Activated CD4-positive, alpha-beta memory T cell treated with anti-CD3 and anti-CD28 coated beads for 36 hours (primary cell): ENCODE measurements around the gene GPLD1. TPM values are rescaled to one million over a fixed set of nuclear protein-coding genes. Genes with fewer than 3 reads are reported as not detected.

ENCODE experiments used
- CTCF ChIA-PET: fragments of 350-600 bp; sonication (Branson Sonifier 250); formaldehyde crosslinking; loops from one replicate; lab custom pipeline; 2021; ENCODE audit warnings: antibody characterized with exemption, inconsistent platforms; lab: Charles Lee
- POLR2A ChIA-PET: fragments of 350-600 bp; sonication (Branson Sonifier 250); formaldehyde crosslinking; loops from one replicate; lab custom pipeline; 2021; ENCODE audit warnings: antibody characterized with exemption; lab: Charles Lee
- DNase-seq: peaks from one replicate; pipeline ENCODE4 v3.0.0-alpha.2; 2020
- H3K27ac Mint-ChIP-seq: one replicate; pipeline ENCODE4 v1.8.0; 2021; ENCODE audit warnings: mixed read lengths
- H3K27me3 Mint-ChIP-seq: one replicate; pipeline ENCODE4 v1.8.0; 2021; ENCODE audit warnings: mixed read lengths
- H3K36me3 Mint-ChIP-seq: one replicate; pipeline ENCODE4 v1.8.0; 2021; ENCODE audit warnings: mixed read lengths
- H3K4me1 Mint-ChIP-seq: one replicate; pipeline ENCODE4 v1.8.0; 2021; ENCODE audit warnings: low read depth, mixed read lengths
- H3K4me3 Mint-ChIP-seq: one replicate; pipeline ENCODE4 v1.8.0; 2021; ENCODE audit warnings: mild to moderate bottlenecking, mixed read lengths
- H3K9me3 Mint-ChIP-seq: one replicate; pipeline ENCODE4 v1.8.0; 2021; ENCODE audit warnings: mixed read lengths
- intact Hi-C: fragments of 100-400 bp; cut with micrococcal nuclease; formaldehyde crosslinking; loops from one replicate; pipeline ENCODE4 v1.15.1; 2023
- total RNA-seq, 2 experiments: library from RNA; stranded (reverse); gene quantifications; one replicate each; pipeline ENCODE4 v1.2.3, GENCODE V29; 2021

The GPLD1 gene, protein sequence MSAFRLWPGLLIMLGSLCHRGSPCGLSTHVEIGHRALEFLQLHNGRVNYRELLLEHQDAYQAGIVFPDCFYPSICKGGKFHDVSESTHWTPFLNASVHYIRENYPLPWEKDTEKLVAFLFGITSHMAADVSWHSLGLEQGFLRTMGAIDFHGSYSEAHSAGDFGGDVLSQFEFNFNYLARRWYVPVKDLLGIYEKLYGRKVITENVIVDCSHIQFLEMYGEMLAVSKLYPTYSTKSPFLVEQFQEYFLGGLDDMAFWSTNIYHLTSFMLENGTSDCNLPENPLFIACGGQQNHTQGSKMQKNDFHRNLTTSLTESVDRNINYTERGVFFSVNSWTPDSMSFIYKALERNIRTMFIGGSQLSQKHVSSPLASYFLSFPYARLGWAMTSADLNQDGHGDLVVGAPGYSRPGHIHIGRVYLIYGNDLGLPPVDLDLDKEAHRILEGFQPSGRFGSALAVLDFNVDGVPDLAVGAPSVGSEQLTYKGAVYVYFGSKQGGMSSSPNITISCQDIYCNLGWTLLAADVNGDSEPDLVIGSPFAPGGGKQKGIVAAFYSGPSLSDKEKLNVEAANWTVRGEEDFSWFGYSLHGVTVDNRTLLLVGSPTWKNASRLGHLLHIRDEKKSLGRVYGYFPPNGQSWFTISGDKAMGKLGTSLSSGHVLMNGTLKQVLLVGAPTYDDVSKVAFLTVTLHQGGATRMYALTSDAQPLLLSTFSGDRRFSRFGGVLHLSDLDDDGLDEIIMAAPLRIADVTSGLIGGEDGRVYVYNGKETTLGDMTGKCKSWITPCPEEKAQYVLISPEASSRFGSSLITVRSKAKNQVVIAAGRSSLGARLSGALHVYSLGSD
- under 1 TPM; 0.19 to 0.29 TPM for total RNA-seq

DNA sequence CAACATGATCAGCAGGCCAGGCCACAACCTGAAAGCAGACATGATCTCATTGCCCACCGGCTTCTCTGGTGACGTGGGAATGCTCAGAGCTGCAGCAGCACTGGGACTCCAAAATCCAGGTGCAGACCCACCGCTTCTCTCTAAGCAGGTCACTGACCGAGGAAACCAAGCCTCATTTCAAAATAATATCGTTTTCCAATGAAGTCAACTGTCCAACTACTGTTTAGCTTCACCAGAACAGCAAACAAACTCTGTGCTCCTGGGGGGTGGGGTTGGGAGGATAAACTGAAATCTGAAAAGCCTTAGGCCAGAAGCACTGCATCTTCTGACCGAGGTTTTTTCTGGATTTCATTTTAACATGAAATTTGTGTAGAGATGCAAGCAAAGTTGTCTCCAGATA lies at the start of gene GPLD1:
Gene GPLD1 (minus strand): TSS at position 109 of the 400 bp plus-strand sequence. CDS start 67 bp downstream, at position 42.
- ChIA-PET CTCF (no interaction called here), POLR2A (no interaction called here)
- no peaks in the 10 kb centered on the region for H3K27me3 Mint-ChIP-seq
- intact Hi-C loops: no loop called here
- H3K36me3 Mint-ChIP-seq: no peaks in the 10 kb centered on the region
- H3K9me3 Mint-ChIP-seq: no peaks in the 10 kb centered on the region
- peaks cover 10% of the 10 kb centered on the region for H3K4me1 Mint-ChIP-seq
- H3K27ac Mint-ChIP-seq: no peak within 1 kb of the TSS
- H3K4me3 Mint-ChIP-seq: no peak within 1 kb of the TSS
- no peak for DNase-seq

DNA sequence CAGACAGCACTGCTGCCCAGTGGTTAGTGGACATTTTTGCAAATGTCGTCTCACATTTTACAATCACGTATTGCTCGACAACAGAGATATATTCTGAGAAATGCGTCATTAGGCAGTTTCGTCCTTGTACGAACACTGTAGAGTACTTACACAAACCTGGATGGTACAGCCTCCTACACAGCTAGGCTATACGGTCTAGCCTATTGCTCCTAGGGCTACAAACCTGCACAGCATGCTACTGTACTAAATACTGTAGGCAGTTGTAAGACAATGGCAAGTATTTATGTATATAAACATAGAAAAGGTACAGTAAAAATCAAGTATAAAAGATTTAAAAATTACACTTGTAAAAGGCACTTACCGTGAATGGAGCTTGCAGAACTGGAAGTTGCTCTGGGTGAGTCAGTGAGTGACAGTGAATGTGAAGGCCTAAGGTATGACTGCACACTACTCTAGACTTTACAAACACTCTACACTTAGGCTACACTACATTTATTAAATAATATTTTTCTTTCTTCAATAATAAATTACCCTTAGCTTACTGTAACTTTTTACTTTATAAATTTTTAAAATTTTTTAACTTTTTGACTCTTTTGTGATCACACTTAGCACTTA lies 48.5 kb upstream of the GPLD1 start:
- Mint-ChIP-seq H3K4me1 (no peaks in the 10 kb centered on the region), H3K9me3 (no peaks in the 10 kb centered on the region), H3K27me3 (no peaks in the 10 kb centered on the region), H3K36me3 (peaks cover 7% of the 10 kb centered on the region), H3K27ac (no peak overlapping the region), H3K4me3 (no peak overlapping the region)
- POLR2A ChIA-PET: no interaction called here
- intact Hi-C loops: no loop called here
- DNase-seq: no peak
- CTCF ChIA-PET: interaction anchor here (1.5 to 1.9 kb wide), 2 partner anchors 9 to 15 kb away, joined by 4 to 6 read pairs; no protein-coding TSS in a partner anchor

DNA sequence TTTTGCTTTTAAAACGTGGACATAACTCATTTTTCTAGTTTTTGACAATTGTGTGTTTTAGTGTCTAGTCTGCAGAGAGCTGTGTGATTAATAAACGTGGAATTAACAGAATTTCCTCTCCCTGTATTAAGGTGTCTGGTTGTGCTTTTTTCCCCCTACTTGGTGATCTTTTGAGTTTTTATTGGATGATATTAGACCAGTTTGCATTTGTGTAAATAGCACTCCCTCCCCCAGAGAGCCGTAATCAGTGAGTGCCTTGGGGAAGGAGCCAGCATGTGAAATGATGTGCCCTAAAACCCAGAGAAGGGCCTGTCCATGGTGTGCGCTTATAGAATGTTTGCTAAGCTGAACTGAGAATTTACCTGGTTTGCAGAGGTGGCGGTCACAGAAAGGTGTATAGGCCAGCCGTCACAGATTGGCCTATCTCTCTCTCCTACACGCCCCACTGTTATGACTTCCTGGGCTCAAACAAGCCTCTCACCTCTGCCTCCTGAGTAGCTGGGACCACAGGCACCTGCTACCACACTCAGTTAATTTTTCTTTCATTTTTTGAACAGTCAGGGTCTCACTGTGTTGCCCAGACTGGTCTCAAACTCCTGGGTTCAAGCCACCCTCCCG lies 47.8 kb upstream of the GPLD1 start:
- Mint-ChIP-seq H3K9me3 (no peaks in the 10 kb centered on the region), H3K36me3 (peaks cover 7% of the 10 kb centered on the region), H3K27me3 (no peaks in the 10 kb centered on the region)

DNA sequence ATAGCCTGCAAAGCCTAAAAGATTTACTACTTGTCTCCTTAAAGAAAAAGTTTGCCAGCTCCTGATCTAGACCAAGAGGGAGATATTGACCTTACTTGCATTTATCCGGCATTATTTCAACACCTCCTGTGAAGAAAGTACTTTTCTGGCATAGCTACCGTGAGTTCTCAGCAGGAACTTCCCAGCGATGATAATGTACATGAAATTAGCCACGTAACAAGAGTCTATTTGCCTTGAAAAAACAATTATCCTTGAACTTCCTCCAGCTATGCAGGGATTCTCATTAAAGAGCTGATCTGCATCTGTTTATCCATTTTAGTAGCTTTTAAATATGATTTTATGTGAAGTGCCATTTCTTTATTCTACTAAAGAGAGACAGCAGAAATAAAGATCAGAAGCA lies 47.1 kb upstream of the GPLD1 start:
- DNase-seq: no peak
- no peaks in the 10 kb centered on the region for H3K4me1 Mint-ChIP-seq
- H3K36me3 Mint-ChIP-seq: peaks cover 9% of the 10 kb centered on the region
- no peaks in the 10 kb centered on the region for H3K9me3 Mint-ChIP-seq
- no peak overlapping the region for H3K4me3 Mint-ChIP-seq
- no peak overlapping the region for H3K27ac Mint-ChIP-seq
- CTCF ChIA-PET: interaction anchor here (1.0 to 1.7 kb wide), 3 partner anchors 15 to 41 kb away, joined by 3 to 5 read pairs (median 3); partner anchors contain the start of gene ALDH5A1
- POLR2A ChIA-PET: no interaction called here
- no peaks in the 10 kb centered on the region for H3K27me3 Mint-ChIP-seq
- intact Hi-C loops: no loop called here

More for the DNA sequence above, 47.8 kb upstream of the GPLD1 start:
- H3K27ac Mint-ChIP-seq: no peak overlapping the region
- intact Hi-C loops: no loop called here
- no peaks in the 10 kb centered on the region for H3K4me1 Mint-ChIP-seq
- ChIA-PET CTCF (interaction anchor here (0.7 to 1.9 kb wide), 5 partner anchors 10 to 42 kb away, joined by 3 to 6 read pairs (median 4); partner anchors contain the start of gene ALDH5A1), POLR2A (no interaction called here)
- no peak for DNase-seq
- no peak overlapping the region for H3K4me3 Mint-ChIP-seq

- no peak for DNase-seq
- POLR2A ChIA-PET: no interaction called here
- Mint-ChIP-seq H3K27ac (no peak overlapping the region), H3K9me3 (no peaks in the 10 kb centered on the region), H3K27me3 (no peaks in the 10 kb centered on the region), H3K4me1 (no peaks in the 10 kb centered on the region), H3K36me3 (peaks cover 13% of the 10 kb centered on the region), H3K4me3 (no peak overlapping the region)
- CTCF ChIA-PET: interaction anchor here (1.0 to 1.7 kb wide), 2 partner anchors 14 to 41 kb away, joined by 3 to 5 read pairs; no protein-coding TSS in a partner anchor
- intact Hi-C loops: no loop called here
These were observed 45.8 kb upstream of the GPLD1 start for GRCh38 chr6:24535210-24535609.

- intact Hi-C loops: no loop called here
- no peak overlapping the region for H3K27ac Mint-ChIP-seq
- H3K9me3 Mint-ChIP-seq: no peaks in the 10 kb centered on the region
- H3K4me3 Mint-ChIP-seq: no peak overlapping the region
- DNase-seq: no peak
- peaks cover 16% of the 10 kb centered on the region for H3K36me3 Mint-ChIP-seq
- H3K4me1 Mint-ChIP-seq: no peaks in the 10 kb centered on the region
- CTCF ChIA-PET: no interaction called here
- POLR2A ChIA-PET: no interaction called here
- H3K27me3 Mint-ChIP-seq: no peaks in the 10 kb centered on the region
These were observed 45.0 kb upstream of the GPLD1 start for GRCh38 chr6:24534329-24534728.

GRCh38 chr6:24529985-24530384 lies 40.6 kb upstream of the GPLD1 start:
- no peaks in the 10 kb centered on the region for H3K27me3 Mint-ChIP-seq

DNA sequence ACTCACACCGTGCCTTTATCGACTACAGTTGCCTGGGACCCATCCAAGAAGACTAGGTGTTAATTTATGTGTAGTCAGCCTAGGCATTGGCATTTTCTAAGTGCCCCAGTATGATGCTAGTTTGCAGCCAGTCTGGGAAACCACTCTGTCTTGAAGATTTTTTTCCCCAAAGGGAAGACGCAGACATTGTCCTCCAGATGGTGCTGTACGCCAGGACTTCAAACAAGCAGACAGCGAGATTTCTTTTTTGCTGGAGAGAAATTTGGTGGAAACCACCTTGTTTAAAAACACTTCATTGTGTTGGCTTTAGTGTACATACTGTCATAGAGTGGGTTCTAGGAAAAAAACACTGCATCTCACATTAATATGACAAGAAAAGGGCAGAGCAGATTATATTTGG lies 35.4 kb upstream of the GPLD1 start:
- peaks cover 2% of the 10 kb centered on the region for H3K36me3 Mint-ChIP-seq
- peak; percentile 13 for DNase-seq
- H3K27me3 Mint-ChIP-seq: no peaks in the 10 kb centered on the region
- intact Hi-C loops: no loop called here
- peaks cover 3% of the 10 kb centered on the region for H3K4me1 Mint-ChIP-seq
- H3K27ac Mint-ChIP-seq: no peak overlapping the region
- ChIA-PET POLR2A (no interaction called here), CTCF (interaction anchor here (1.1 kb wide), 1 partner anchor 56 kb away, joined by 3 read pairs; no protein-coding TSS in a partner anchor)
- no peak overlapping the region for H3K4me3 Mint-ChIP-seq
- H3K9me3 Mint-ChIP-seq: no peaks in the 10 kb centered on the region

More at GRCh38 chr6:24529985-24530384, 40.6 kb upstream of the GPLD1 start:
- peaks cover 3% of the 10 kb centered on the region for H3K4me1 Mint-ChIP-seq
- intact Hi-C loops: no loop called here
- no peak overlapping the region for H3K27ac Mint-ChIP-seq
- POLR2A ChIA-PET: no interaction called here
- H3K4me3 Mint-ChIP-seq: no peak overlapping the region
- CTCF ChIA-PET: no interaction called here
- peaks cover 14% of the 10 kb centered on the region for H3K36me3 Mint-ChIP-seq
- no peak for DNase-seq
- H3K9me3 Mint-ChIP-seq: no peaks in the 10 kb centered on the region

DNA sequence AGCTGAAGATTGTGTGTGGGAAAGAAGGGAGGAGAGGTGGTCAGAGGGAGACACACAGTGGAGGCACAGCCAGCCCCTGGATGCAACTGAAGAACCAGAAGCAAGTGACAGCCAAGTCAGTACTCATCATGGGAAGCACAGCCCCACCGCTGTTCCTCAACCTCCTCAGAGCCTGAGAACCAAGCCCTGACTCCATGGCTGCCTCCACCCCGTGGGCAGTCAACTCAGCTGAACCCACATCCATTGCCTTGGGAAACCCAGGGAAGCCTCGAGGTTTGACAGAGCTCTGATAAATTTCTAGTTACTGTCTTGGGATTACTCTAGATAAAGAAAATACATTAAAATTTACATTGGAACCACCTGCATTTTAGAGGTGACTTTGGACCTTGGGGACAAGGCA lies 35.0 kb upstream of the GPLD1 start:
- H3K9me3 Mint-ChIP-seq: no peaks in the 10 kb centered on the region
- no peaks in the 10 kb centered on the region for H3K27me3 Mint-ChIP-seq
- intact Hi-C loops: no loop called here
- H3K4me1 Mint-ChIP-seq: peaks cover 3% of the 10 kb centered on the region
- peaks cover 1% of the 10 kb centered on the region for H3K36me3 Mint-ChIP-seq
- CTCF ChIA-PET: interaction anchor here (1.1 kb wide), 1 partner anchor 57 kb away, joined by 3 read pairs; no protein-coding TSS in a partner anchor
- POLR2A ChIA-PET: no interaction called here
- no peak for DNase-seq
- H3K4me3 Mint-ChIP-seq: no peak overlapping the region
- no peak overlapping the region for H3K27ac Mint-ChIP-seq

DNA sequence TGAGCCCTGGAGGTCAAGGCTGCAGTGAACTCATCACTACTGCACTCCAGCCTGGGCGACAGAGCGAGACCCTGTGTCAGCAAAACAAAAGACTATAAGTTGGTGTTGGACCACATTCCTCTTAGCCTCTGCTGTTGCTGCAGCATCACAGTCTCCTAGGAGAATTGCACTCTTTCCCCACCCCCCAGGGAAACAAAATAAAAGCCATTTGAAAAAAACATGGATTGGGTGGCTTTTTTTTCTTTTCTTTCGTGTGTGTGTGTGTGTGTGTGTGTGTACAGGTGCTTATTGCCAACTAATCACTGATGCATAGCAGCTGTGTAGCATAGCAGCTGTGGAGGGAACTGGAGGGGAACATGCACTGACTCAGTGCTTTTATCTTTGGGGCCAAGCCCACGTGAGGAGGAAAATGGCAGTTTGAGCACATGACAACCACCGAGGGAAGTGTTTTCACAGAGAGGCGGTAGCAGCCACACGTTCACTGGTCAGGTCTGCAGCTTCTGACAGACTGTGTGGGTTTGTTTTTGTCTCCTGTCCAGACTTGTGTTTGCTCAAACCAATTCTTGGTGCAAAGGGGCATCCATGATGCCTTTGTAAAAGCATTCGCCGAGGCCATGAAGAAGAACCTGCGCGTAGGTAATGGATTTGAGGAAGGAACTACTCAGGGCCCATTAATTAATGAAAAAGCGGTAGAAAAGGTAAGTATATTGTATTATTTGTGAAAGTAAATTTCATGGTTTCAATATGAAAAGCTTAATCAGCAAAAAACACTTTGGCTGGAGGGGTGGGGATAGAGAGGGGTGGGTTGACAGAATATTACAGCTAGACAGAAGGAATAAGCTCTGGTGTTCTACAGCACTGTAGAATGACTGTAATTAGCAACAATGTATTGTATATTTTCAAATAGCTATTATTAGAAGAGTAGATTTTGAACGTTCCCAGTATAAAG lies 33.1 kb upstream of the GPLD1 start:
- ChIA-PET POLR2A (no interaction called here), CTCF (interaction anchor here (0.7 to 2.9 kb wide), 10 partner anchors 9 to 281 kb away, joined by 3 to 24 read pairs (median 4); partner anchors contain the start of gene ALDH5A1)
- Mint-ChIP-seq H3K4me3 (no peak overlapping the region), H3K36me3 (peaks cover 1% of the 10 kb centered on the region), H3K9me3 (no peaks in the 10 kb centered on the region), H3K27me3 (no peaks in the 10 kb centered on the region), H3K4me1 (peaks cover 2% of the 10 kb centered on the region), H3K27ac (no peak overlapping the region)
- intact Hi-C loops: no loop called here
- DNase-seq: no peak
